Stimulated activated CD8-positive, alpha-beta memory T cell treated with anti-CD3 and anti-CD28 coated beads, Interleukin-15, amount 100 ng/mL, for 4 hours (primary cell): ENCODE results near the gene CFAP61.

Experiments
- DNase-seq, 2 donors: peaks; one replicate each; pipeline ENCODE4 v3.0.0-alpha.2; 2020; ENCODE audit warnings: low read depth in 2 of 2

The CFAP61 gene

GRCh38 chr20:20031790-20032189 lies 20.5 kb upstream of the CFAP61 start:
- no peak for DNase-seq

- DNase-seq, result no peak
Measured at GRCh38 chr20:20034486-20034885, 17.8 kb upstream of the CFAP61 start.

- no peak for DNase-seq
Measured at GRCh38 chr20:20036756-20037155, 15.6 kb upstream of the CFAP61 start.

- DNase-seq, result no peak
Measured at GRCh38 chr20:20037960-20038359, 14.4 kb upstream of the CFAP61 start.

GRCh38 chr20:20038586-20038985 lies 13.7 kb upstream of the CFAP61 start:
- no peak for DNase-seq

GRCh38 chr20:20039752-20040387 lies 12.5 kb upstream of the CFAP61 start:
- no peak for DNase-seq

GRCh38 chr20:20051767-20052073 lies 612 bp upstream of the CFAP61 start:
- DNase-seq, result no peak

GRCh38 chr20:20060234-20060998 lies 8.1 kb downstream of the CFAP61 start:
- DNase-seq, result no peak

GRCh38 chr20:20063941-20064702 lies 11.8 kb downstream of the CFAP61 start:
- DNase-seq, result no peak

GRCh38 chr20:20065361-20065760 lies 13.0 kb downstream of the CFAP61 start:
- DNase-seq, result no peak

- DNase-seq, result no peak
Measured at GRCh38 chr20:20070871-20071726, 18.8 kb downstream of the CFAP61 start.

- no peak for DNase-seq
Measured at GRCh38 chr20:20073801-20074371, 21.6 kb downstream of the CFAP61 start.

GRCh38 chr20:20075032-20075431 lies 22.7 kb downstream of the CFAP61 start:
- DNase-seq, result no peak

GRCh38 chr20:20076297-20077065 lies 24.1 kb downstream of the CFAP61 start:
- DNase-seq, result no peak

- no peak for DNase-seq
Measured at GRCh38 chr20:20078041-20078440, 25.7 kb downstream of the CFAP61 start.

GRCh38 chr20:20079102-20079784 lies 26.9 kb downstream of the CFAP61 start:
- no peak for DNase-seq

GRCh38 chr20:20083807-20084206 lies 31.5 kb downstream of the CFAP61 start:
- DNase-seq, result no peak

GRCh38 chr20:20084296-20084752 lies 32.0 kb downstream of the CFAP61 start:
- no peak for DNase-seq

- DNase-seq, result no peak
Measured at GRCh38 chr20:20085071-20085470, 32.7 kb downstream of the CFAP61 start.

- no peak for DNase-seq
Measured at GRCh38 chr20:20085812-20086211, 33.5 kb downstream of the CFAP61 start.
